Measurements from ENCODE around the gene LGI1.

LGI1 gene

DNA sequence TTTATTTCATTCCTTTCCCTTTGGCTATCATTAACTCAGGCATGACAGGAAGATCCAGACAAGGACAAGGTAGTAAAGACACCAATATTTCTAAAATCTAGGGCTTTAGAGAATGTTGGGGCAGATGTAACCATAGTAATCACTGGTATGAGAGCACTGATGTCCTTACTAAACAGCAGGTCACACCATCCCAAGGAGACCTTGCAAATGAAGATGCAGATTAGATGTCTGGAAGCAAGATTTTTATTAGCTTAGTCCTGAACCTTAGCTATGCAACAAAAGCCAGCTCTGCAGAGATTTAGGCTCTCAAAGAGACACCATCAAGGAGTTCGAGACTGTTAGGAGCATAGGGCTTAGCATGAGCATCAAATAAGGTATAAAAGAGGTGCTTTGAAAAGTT is 31.7 kb upstream of the LGI1 start:
- DNase-seq (ENCODE audit: low spot score), result no peak
- ATAC-seq (ENCODE audit: low read depth), result no peak
- H3K9me3 ChIP-seq (ENCODE audit: severe bottlenecking), result no peaks in the 10 kb centered on the region
- no peak overlapping the region for H3K4me3 ChIP-seq (ENCODE audit: severe bottlenecking)
- no peak overlapping the region for H3K27ac ChIP-seq (ENCODE audit: poor library complexity, severe bottlenecking)
- peaks cover 5% of the 10 kb centered on the region for H3K27me3 ChIP-seq (ENCODE audit: insufficient read depth, poor library complexity, severe bottlenecking)
- TF ChIP-seq CTCF (IDR thresholded peaks at IDR 0.05; ENCODE audit: poor library complexity, severe bottlenecking), result no peak
- no peaks in the 10 kb centered on the region for H3K36me3 ChIP-seq (ENCODE audit: low read depth)
- no peaks in the 10 kb centered on the region for H3K4me1 ChIP-seq (ENCODE audit: insufficient read depth, poor library complexity, severe bottlenecking)

DNA sequence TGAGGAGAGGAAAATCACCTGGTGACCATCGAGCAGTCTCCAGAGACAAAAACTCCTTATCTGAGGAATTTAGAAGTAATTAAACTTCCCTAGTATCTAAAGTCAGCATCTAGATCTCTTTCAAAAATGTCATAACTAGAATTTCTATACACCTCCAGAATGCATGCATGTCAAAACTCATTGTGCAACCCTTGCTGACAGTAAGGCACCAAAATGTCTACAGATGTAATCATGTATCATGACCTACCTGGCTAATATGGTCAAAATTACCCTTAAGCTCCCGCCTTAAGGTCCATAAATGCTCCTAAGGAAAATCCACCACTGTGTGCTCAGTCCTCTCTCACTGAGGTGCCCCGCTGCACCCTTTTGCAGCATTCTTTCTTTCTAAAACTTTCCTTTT is 16.4 kb upstream of the LGI1 start:
- Histone ChIP-seq H3K27me3 (ENCODE audit: insufficient read depth, poor library complexity, severe bottlenecking) (no peaks in the 10 kb centered on the region), H3K27ac (ENCODE audit: poor library complexity, severe bottlenecking) (no peak overlapping the region), H3K4me3 (ENCODE audit: severe bottlenecking) (no peak overlapping the region), H3K36me3 (ENCODE audit: low read depth) (no peaks in the 10 kb centered on the region), H3K4me1 (ENCODE audit: insufficient read depth, poor library complexity, severe bottlenecking) (no peaks in the 10 kb centered on the region), H3K9me3 (ENCODE audit: severe bottlenecking) (no peaks in the 10 kb centered on the region)
- no peak for TF ChIP-seq CTCF (IDR thresholded peaks at IDR 0.05; ENCODE audit: poor library complexity, severe bottlenecking)
- no peak for ATAC-seq (ENCODE audit: low read depth)
- DNase-seq (ENCODE audit: low spot score), result no peak

GRCh38 chr10:93742633-93743349 is 14.9 kb upstream of the LGI1 start:
- H3K36me3 ChIP-seq (ENCODE audit: low read depth), result no peaks in the 10 kb centered on the region
- no peaks in the 10 kb centered on the region for H3K9me3 ChIP-seq (ENCODE audit: severe bottlenecking)
- no peak overlapping the region for H3K27ac ChIP-seq (ENCODE audit: poor library complexity, severe bottlenecking)
- ATAC-seq (ENCODE audit: low read depth), result no peak
- H3K27me3 ChIP-seq (ENCODE audit: insufficient read depth, poor library complexity, severe bottlenecking), result no peaks in the 10 kb centered on the region
- no peak overlapping the region for H3K4me3 ChIP-seq (ENCODE audit: severe bottlenecking)
- no peak for DNase-seq (ENCODE audit: low spot score)
- TF ChIP-seq CTCF (IDR thresholded peaks at IDR 0.05; ENCODE audit: poor library complexity, severe bottlenecking), result no peak
- H3K4me1 ChIP-seq (ENCODE audit: insufficient read depth, poor library complexity, severe bottlenecking), result peaks cover 4% of the 10 kb centered on the region

- H3K36me3 ChIP-seq (ENCODE audit: low read depth), result no peaks in the 10 kb centered on the region
- TF ChIP-seq CTCF (IDR thresholded peaks at IDR 0.05; ENCODE audit: poor library complexity, severe bottlenecking), result no peak
- ATAC-seq (ENCODE audit: low read depth) (no peak), DNase-seq (ENCODE audit: low spot score) (no peak)
- no peaks in the 10 kb centered on the region for H3K27me3 ChIP-seq (ENCODE audit: insufficient read depth, poor library complexity, severe bottlenecking)
- H3K4me3 ChIP-seq (ENCODE audit: severe bottlenecking), result no peak overlapping the region
- no peak overlapping the region for H3K27ac ChIP-seq (ENCODE audit: poor library complexity, severe bottlenecking)
- H3K9me3 ChIP-seq (ENCODE audit: severe bottlenecking), result no peaks in the 10 kb centered on the region
- peaks cover 4% of the 10 kb centered on the region for H3K4me1 ChIP-seq (ENCODE audit: insufficient read depth, poor library complexity, severe bottlenecking)
Measured at GRCh38 chr10:93745408-93746065, 12.2 kb upstream of the LGI1 start.

DNA sequence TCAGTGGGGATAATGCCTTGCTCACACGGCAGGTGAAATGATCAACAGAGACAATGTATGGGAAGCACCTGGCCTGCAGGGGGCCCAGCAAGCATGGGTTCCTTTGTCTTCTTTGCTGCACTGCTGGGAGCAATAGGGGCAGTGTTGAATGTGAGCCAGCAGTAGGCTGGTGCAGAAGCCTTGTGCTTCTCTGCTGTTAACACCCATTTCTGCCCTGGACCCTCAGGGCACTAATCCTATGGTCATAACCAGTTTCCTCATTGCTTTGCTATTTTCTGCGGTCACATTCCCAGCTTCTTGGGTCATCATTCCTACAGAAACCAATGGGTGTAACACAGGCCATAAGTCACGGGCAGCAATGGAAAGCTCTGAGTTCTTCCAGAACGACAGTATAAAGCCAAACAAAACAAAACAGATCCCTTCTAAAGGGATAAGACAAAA is 10.9 kb upstream of the LGI1 start:
- TF ChIP-seq CTCF (IDR thresholded peaks at IDR 0.05; ENCODE audit: poor library complexity, severe bottlenecking), result peak; percentile 82
- H3K27me3 ChIP-seq (ENCODE audit: insufficient read depth, poor library complexity, severe bottlenecking), result no peaks in the 10 kb centered on the region
- H3K4me1 ChIP-seq (ENCODE audit: insufficient read depth, poor library complexity, severe bottlenecking), result peaks cover 12% of the 10 kb centered on the region
- H3K27ac ChIP-seq (ENCODE audit: poor library complexity, severe bottlenecking), result peak overlapping the region; percentile 58
- no peak overlapping the region for H3K4me3 ChIP-seq (ENCODE audit: severe bottlenecking)
- H3K36me3 ChIP-seq (ENCODE audit: low read depth), result no peaks in the 10 kb centered on the region
- ATAC-seq (ENCODE audit: low read depth) (peak; percentile 97), DNase-seq (ENCODE audit: low spot score) (peak; percentile 94)
- H3K9me3 ChIP-seq (ENCODE audit: severe bottlenecking), result no peaks in the 10 kb centered on the region

All from RWPE2 (cell line).